GM19395 (cell line): ENCODE measurements around the gene MAD1L1.

Source experiments
- ATAC-seq: cut with Tn5 transposase; IDR thresholded peaks from one replicate; pipeline ENCODE4 v1.9.1; 2021; ENCODE audit warnings: mild to moderate bottlenecking, moderate library complexity; ENCODE audit not compliant: unreplicated experiment

The MAD1L1 gene

DNA sequence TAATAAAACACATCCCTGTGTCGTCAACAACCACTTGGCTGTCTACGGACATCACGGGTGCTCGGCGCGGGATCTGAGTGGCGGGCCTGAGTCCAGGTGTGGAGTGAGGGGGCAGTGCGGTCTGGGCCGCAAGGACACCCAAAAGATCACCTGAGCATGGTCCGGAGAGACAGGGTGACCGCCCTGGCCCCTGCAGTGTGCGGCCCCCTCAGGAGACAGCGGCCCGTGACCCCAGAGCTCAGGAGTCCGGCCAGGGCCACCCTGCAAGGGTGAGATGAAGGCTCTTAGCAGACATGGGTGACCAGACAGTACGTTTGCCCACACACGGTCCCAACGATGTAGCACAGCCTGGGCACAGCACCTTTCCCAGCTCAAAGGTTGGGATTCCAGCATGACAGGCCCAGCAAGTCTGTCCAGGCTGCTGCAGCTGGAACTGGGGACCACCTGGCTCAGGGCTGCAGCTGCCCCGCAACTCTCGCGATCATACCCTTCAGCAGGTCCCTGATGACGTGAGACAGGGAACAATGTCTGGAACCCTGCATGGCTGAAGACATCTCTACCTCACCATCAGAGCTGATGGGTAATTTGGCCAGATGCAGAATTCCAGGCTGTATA is 324.9 kb downstream of the MAD1L1 start:
- ATAC-seq, result no peak

DNA sequence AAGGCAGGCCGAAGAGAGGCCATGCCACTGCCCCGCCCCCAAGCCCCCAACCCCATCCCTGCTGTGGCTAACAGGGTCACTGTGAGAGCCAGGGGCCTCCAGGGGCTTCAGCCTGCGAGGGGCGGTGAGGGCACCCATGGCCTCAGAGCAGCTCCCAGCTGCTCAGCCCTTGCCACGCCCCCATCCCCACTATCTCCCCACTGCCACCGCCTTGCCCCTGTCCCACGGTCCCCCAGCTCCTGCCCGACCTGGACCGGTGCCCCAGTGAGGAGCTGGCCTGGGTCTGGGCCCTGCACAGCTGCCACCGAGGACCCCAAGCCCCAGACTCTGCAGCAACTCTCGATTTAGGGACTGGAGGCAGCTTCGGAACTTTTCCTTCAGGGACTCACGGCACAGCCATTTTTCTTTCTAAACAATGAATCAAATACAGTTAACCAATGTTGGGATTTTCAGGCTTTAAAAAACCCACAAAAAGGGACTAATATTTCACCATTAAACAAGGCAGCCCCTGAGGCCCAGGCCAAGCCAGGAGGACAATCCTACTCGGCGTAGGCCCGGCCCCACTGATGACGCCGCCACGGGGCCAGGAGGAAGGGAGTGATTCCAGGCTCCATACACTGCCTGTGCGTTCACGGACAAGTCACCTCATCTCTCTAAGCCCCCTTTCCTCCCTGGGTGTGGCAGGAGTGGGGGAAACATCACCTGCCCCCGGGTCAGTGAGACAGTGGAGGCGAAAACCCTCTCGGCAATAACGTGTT is 325.6 kb downstream of the MAD1L1 start:
- ATAC-seq, result no peak

DNA sequence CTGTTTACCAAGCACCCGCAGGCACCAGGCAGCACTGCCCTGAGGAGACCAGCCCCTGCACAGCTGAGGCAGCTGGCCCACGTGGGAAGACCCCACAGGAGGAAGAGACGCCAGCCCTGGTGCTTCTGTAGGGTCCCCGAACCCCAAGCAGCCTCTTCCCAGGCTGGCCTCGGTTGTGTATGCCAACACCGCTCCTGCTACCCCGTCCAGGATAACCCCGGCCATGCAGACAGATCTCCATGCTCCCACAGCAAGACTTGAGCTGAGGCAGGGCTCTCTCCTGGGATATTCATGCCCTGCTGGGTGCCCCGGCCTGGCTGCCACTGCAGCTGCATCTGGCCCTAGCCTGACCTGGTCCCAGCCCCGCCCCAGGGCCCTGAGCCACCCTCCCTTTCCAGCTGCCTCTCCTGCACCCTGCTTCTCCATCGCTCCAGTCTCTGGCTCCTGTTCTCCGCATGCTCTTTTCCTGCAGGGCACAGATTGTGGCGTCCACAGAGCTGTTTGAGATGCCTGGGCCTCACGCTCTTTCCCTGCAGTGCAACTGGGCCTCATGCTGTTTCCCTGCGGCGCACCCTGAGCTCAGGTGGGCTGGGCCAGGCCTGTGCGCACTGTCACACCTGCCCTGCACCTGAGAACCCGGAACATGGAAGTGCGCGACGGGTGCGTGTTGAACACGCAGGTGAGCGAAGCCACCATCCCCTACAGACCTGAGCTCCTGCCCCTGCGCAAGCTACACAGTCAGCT is 326.5 kb downstream of the MAD1L1 start:
- ATAC-seq, result no peak

DNA sequence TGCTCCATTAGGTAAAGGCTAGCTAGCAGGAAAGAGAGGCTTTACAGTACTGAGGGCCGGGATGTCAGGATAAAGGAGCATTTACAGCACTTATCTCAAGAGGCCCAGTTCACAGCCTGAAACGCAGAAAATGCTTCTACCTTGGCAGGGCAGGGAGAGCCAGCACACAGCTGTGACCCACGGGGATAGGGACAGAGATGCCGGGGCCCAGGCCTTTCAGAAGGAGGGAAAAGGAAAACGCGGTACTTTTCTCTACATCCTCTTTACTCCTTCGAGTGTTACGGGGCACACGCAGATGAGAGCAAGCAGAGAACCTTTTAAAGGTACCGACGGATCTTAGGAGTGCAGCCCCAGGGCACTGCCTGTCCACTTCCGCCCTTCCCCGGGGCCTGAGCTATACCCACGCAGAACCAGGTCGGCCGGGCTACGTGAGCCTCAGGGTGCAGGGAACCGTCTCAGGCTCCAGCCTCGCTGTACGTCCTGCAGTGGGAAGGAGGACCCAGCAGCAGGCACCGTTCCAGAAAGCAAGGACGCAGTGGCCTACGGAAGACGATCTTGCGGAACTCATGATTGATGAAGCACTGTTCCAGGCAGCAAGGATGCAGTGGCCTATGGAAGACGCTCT is 330.4 kb downstream of the MAD1L1 start:
- ATAC-seq, result no peak

DNA sequence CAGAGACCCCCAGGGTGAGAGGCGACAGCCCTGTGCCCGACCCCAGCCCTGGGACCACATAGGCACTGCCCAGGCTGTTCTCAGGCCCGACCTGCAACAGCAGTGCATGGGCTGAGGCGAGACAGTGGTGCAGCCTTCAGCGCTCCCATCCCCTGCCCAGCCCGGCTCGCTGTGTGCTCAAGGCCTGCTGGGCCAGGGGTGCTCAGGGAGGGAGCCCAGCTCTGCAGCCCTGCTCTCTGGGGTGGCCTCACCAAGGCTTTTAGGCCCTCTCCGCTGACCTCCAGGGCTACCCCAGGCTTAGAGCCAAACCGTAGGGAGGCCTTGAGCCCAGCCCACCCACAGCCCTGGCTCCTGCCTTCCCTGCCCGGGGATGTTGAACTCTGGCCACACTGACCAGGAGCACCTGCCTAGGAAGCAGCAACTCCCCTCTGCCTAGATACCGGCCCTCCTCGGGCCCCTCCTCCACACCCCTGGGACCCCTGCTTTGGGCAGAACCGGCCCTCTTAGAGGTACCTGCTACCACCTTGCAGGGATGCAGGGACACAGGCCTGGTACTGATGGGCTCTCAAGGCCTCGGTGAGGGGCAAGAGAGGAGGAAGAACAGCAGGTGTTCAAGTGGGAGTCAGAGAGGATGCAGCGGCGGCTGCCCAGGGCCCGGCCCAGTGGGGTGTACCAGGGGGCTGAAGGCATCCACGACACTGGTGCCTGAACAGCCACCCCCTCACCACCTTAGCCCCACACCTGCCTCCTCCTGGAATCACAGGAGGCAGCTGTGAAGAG is 331.1 kb downstream of the MAD1L1 start:
- ATAC-seq, result no peak

DNA sequence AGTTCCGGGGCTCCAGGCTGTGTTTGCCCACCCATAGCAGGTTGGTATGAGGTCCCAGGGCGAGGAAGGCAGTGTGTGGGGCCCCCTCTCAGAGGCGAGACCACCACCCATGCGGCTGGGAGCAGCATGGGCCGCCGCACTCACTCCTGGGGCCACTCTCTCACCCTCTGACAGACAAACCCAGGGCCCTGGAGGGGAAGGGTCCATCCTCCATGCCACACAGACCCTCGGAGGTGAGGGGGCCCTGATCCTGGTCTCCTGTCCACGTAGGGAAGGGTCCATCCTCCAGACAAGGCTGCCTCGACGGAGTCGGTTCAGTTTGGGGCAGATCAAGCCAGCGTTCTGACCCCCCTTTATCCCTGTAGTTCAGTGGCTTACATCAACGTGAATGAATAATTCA is 331.9 kb downstream of the MAD1L1 start:
- ATAC-seq, result no peak

DNA sequence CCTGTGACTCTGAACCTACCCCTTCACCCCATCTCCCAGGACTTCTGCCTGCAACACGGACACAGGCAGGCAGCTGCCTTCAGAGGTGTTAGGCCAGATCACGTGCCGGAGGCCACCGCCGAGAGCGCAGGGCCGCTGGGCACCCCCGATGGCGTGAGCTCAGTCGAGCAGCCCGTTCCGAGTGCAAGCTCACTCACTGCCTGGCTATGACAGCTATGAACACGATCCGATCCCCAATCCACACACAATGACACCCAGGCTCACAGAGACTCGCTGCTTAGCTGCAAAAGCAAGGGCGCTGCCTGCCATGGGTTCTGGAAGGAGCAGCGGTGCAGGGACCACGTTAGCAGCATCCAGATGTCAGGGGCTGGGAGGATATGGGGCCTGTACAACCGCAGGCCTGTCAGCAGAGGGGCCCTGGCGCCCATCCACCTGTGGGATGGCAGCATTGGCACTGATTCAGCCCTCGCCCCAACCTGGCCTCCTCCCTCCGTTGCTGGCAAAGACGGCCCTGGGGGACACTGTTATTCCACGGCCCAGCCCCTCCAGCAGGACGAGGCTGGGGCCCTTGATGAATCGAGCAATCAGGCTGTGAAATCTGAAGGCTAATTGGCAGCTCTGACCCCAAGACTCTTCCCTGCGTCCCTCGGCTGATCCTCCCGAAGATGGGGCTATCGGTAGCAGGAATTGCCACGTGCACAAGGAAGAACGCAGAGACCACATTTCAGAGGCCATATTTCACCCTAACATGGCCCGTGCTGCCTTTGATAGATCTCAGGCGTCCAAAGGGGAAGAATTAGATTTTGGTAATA is 332.6 kb downstream of the MAD1L1 start:
- ATAC-seq, result no peak

DNA sequence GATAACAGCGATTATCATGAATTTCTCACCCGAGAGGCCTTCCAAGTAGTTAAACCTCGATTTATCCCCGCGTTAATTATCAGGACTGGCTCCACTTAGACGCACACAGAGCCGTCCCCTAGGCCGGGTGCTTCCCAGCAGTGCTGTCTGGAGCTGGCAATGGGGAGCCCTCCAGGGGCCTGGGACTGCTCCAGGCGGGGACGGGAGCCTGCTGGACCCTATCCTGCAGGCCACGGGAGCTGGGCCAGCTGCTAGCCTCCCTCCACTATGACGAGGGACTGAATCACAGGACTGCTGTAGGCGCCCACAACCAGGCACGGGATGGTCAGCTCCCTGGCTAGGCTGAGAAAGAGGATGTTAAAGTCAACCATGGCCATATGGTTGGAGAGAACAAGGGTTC is 333.5 kb downstream of the MAD1L1 start:
- ATAC-seq, result no peak

DNA sequence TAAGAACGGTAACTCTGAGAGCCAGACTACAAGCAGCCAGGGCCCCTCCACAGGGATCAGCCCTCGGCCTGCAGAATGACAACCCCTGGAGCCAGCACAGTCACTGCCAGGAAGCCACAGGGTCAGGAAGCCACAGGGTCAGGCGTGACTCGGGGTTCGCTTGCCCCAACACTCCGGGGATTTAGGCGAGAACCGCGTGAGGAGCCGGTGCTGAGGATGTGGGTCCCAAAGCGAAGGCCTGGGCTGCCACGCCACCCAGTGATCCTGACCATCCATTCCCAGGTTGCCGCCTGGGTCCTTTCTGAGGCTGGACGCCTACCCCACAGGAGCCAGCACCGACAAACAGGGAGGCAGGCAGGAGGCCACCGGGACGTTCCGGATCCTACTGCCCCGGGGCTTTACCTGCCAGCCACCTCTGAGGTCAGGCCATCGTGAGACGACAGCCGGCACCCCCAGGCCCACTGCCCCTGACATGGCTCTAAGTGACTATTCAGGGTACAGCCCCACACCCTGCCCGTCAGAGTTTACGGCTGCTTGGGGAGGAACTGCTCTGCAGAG is 334.0 kb downstream of the MAD1L1 start:
- no peak for ATAC-seq

DNA sequence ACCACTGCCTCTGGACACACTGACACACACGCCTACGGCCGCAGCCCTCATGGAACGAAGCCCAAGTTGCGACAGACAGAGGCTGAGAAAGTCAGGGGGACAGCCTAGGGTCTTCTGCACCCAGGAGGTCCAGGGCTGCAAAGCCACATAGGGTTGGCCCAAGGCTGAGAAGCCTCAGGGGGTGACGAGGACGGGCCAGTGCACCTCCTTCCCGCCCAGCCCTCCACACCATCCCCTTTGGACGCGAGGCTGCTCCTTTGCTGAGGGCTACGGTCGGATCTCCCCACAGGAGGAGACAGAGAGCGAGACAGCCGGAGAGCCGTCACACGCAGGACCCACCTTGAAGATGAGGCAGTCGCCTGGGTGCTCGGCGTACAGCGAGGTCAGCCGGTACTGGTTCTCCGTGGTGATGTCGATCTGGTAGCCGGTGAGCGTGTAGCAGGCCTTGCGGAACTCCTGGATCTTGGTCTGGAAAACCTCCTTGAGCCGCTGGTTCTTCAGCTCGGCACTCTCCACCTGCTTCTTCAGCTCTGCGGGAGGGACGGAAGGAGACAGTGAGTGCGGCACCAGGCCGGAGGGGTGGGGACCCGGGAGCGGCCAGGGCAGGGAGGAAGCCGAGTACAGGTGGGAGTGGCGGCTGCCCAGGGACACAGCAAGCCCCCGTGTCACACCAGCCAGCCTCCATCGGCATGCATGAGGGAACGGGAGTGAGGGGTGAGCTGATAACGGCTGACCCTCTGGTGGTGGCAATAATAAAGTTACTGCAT is 334.7 kb downstream of the MAD1L1 start:
- ATAC-seq, result no peak

DNA sequence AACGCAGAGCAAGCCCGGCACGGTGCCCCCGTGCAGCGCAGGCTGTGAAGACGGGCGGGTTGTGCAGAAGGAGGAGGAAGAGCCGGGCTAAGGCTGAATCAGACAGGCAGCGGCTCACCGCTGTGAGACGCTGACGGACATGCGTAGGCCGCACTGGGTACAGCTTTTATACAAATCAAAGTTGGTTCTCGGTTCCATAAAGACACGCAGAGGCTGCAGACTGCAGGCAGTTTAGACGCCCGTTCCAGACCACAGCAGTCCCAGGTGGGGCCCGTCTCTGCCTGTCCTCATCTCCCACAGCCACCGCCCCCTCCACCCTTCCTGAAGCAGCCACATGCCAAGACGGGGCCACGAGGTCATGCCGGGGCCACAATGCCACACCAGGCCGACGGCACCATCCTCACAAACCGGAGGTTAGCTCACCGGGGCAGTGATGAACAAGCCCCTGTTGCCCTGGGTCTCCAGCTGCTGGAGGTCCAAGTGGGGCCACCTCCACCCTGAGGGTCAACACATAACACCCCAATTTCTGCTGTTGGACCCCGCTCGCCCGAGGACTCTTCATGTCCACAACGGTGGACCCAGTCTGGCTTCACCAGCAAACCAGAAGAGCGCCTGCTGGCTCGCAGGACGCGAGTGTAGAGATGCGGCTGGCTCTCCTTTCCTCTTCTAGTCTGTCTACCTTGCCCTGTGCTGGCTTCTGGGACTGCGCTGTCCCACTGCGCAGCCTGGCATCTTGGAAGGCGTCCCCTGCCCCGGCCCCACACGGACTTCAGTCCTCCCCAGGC is 335.5 kb downstream of the MAD1L1 start:
- ATAC-seq, result no peak

DNA sequence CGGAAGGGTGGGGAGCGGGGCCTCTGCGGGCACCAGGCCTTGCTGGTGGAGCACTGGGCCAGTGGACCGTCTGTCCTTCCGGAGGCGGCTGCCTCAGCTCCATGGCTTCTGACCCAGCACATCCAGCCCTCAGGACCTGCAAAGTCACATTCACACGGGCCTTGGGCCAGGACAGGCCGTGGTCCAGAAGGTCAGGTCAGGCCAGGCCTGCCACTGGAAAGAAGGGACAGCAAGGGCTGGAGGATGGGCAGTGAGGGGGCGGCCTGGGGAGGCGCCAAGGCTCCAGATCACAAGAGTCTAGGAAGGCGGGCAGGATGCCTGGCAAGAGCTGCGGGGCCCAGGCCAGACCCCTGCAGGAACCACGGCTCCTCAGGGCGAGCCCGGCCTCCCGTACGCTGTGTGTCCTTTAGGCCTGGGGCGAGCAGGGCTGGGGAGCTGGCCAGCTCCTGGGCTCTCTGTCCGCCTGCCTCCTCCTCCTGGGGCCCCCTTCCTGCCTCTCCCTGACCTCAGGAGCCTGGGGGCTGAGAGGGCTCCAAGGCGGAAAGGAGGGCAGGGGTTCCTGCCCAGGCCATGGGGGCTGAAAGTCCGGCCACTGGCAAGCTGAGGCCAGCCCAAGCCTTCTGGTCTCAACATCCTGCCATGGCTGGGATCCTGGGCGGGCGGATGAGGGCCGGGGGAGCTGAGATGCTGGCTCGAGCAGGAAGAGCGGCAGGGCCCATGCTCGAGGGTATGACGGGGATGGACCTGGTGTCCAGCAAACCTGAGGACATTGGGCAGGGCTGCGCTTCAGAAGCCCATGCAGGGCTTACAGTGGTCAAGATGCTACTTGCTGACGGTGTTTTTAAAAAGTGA is 336.9 kb downstream of the MAD1L1 start:
- ATAC-seq, result no peak

DNA sequence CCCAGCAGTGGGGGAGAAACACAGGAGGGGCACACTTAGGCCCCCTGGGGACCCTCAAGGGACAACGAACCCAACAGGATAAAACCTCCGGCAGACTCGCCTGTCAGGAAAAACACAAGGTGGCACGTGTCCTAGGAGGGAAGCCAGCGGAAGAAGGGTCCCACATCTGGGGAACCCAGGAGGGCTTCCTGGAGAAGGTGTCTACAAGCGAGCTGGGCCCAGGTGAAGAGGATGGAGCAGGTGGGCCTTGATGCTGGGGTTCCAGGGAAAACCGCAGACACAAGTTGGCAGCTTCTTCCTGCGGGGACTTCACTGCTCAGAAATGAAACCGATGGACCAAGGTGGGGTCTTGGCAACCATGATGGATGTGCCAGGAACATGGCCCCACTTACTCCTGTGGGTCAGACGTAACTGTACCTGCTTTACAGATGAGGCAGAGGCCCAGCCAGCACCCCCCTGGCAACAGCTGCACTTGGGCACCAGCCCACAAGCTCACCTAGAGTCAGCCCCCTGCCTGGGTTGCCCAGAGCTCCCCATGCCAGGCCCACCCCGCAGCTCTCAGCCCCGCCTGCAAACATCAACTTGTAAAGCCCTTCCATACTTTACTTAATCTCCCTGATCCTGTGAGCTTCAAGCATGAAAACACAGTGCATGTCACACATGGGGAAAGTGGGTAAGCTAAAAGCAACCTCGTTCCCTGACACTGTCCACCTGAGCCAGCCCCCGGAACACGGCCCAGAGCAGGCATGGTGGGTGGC is 337.7 kb downstream of the MAD1L1 start:
- ATAC-seq, result no peak

DNA sequence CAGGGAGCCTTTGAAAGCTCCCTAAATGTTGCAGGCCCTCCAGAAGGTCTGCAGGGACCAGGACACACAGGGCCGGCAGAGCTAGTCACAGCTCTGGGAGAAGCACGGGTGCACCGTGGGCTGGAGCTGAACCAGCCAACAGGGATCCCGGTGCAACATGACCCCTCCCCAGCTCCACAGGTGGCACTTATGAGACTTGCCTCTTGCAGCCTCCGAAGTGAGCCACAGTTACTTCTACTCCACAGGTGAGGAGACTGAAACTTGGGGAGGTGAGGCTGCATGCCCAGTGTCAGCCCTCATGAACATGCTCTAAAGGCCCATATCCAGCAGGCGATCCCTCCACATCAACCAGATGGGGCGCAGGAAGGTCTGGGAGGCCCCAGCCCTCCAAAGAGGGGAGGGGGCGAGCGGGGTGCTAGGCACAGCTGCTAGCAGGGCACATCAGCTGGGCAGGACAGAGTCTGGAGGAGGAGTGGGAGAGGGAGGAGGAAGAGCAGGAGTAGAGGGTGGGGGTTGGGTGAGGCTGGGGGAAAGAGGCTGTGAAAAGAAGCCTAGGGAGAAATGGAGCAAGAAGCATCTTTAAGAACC is 338.3 kb downstream of the MAD1L1 start:
- no peak for ATAC-seq

DNA sequence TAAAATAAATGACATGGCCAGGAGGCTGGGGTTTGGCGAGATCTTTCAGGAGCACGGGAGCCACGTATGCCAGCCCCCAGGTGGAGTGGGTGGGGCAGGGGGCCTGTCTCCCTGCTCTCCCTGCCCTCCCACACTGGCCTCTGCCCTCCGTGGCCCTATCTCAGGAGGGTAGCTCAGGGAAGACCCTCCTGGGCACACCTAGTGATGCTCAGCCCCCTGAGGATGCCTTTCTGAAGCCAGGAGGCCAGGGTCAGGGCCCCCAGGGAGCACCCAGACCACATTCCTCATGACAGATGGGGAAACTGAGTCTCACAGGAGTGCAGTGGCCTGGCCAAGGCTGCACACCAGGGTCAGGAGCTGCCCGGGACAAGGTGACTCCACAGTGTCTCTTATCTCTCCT is 339.3 kb downstream of the MAD1L1 start:
- ATAC-seq, result no peak

DNA sequence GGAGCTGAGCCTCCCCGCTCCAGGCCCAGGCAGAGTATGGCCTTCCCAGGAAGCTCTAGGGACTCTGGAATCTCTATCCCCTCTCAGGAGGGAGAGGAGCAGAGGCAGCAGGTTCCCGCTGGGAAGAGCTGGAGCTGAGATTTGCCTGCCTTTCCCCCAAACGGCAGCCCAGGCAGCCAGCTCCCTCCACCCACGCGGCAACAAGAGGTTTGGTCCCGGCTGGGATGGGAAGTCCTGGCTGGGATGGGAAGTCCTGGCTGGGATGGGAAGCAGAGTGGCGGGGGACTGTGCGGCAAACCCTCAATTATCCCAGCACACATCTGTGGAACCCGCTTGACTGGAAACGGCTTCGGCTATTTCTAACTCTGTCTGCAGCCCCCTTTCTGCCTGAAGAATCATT is 339.7 kb downstream of the MAD1L1 start:
- ATAC-seq, result no peak
